Measurements from ENCODE around the gene NTF3.

NTF3 gene

DNA sequence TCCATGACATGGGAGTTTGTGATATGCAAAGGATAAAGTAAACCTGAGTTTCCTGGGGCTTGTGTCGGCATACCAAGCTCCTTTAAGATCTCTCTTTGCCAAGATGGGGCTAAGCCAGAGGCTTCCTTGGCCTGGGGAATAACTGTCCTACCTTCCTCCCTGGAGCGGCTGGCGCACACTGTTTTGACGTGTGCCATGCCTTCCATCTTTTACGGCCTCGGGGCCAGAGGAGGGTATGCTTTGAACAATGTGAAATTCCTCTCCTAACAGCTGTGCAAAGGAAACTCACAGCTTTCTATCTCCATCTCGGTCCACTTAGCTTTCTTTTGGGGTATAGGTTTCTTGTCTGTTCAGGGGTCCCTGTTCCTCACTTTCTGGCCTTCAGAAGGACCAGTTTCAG, 55.2 kb downstream of the NTF3 start:
- no peak for DNase-seq (ENCODE audit: low spot score)
- FAIRE-seq, result no peak

DNA sequence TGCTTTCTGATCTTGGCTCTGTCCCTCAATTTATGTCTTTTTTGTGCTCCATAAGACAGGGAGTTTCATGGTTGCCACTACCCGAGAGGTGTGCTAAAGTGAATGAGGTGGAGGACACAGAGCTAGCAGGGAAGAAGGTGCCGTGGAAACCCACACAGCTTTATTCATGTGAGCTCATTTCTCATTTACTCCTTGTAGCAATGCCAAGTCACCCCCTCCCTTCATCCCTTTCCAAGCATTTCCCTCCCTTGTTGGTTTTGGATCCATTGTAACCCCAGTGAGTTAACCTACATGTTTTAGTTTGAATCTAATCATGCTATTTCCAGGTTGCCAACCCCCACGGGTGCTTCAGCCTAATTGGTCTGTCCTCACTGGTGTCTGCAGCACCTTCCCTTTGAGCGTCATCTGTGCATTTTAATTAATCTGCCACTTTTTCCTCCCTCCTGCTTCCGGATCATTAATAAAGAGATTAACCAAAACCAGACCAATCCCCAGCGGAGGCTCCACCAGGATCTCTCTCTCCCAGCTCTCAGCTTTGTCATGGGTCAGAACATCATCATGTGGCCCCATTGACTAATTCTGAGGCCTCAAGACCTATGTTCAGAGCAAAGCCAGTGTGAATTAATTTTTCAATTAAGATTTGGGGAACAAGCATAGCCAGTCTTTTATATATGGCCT, 56.2 kb downstream of the NTF3 start:
- DNase-seq (ENCODE audit: low spot score) (no peak), FAIRE-seq (no peak)

DNA sequence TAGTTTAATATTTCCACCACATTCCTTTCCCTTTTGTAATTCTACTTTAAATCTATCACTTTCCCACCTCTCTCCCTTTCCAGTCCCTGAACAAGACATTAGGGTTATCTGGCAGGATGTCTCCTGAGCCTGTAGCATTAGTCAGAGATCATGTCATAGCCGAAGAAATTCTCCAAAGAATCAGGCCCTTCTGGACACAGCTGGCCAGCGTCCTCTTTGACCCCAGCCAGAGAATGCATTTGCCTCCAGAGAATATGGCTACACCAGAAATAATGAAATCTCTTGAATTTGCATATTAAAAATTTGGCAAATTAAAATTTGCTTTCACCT, 56.7 kb downstream of the NTF3 start:
- DNase-seq (ENCODE audit: low spot score), result peak; percentile 43
- FAIRE-seq, result no peak

DNA sequence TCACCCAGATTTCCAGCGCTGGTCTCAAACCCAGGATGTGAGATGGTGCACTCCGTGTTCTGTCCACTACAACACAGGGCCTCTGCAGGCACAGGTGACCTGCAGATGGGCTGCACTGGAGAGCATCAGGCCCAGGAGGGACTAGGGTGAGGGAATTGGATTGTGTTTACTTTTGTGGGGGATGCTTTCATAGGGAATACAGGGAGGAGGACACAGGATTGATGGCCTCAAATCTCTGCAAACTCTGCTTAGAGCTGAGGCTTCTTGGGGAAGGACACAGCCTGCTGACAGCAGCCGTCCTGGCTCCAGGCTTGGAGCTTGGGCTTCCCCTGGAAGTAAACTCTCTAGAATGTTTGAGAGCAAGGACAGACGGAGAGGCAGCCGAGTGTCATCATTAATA, 57.1 kb downstream of the NTF3 start:
- FAIRE-seq (no peak), DNase-seq (ENCODE audit: low spot score) (no peak)

DNA sequence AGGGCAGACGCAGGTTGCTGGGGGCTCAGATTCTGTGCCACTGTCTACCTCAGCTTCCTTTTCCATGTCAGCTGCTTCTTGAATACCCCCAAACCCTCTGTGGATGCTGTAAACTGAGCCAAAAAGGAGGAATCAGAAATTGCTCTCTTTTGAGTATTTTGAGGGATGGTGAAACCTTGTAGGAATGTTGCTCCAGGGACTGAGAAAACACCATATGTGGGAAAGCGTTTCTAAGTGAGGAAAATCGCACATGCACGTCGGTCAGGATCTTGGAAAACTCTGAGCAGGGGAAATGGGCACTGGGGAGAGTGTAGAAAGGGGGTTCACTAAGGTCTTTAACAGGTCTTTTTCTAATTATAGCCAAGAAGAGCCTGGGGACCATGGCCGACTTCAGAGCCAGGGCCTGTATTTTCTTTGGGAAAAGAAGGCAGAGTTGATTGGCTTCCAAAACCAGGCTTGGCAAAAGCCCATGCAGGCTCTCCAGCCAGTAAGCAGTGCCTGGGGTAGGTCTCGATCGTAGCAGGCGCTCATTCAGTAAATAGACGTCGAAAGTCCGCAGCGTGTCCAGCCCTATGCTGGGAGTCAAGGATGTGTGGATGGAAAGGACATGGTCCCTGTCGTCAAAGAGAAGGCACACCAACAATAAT, 58.0 kb downstream of the NTF3 start:
- DNase-seq (ENCODE audit: low spot score) (no peak), FAIRE-seq (no peak)

DNA sequence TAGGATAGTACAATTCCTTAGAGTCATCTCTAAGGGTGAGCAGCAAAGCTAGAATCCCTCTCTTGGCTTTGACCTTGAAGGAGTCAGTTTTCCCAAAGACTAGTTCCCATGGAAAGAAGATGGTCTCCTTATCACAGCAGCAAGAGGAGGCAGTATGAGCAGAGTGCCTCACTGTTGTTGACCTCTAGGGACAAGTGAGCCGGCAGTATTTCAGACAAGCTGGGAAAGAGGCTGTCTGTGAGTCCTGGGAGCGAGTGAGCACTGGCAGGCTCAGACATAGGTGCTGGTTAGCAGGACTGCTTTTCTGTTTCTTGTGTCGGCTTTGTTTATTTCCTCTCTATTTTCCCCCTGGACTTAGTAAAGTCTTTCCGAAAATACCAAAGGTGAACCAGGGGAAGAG, 60.7 kb downstream of the NTF3 start:
- FAIRE-seq (no peak), DNase-seq (ENCODE audit: low spot score) (no peak)

DNA sequence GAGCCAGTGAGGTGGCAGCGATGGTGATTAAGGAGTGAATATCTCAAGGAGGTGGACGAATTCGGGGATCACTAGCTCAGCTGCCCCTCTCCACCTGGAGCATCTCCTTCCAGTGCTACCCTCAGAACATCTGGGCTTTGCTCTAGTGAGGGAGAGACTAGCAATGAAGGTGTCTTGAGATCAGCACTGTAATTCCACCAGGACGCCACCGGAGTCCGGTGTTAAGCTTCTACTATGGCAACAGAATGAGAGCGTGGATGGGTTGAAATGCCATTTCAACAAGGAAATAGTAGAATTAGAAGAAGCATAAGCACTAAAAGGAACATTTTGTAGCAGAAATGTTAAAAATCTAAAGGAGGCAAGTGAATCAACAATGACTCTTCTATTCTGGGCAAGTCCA, 61.1 kb downstream of the NTF3 start:
- DNase-seq (ENCODE audit: low spot score), result no peak
- FAIRE-seq, result no peak

DNA sequence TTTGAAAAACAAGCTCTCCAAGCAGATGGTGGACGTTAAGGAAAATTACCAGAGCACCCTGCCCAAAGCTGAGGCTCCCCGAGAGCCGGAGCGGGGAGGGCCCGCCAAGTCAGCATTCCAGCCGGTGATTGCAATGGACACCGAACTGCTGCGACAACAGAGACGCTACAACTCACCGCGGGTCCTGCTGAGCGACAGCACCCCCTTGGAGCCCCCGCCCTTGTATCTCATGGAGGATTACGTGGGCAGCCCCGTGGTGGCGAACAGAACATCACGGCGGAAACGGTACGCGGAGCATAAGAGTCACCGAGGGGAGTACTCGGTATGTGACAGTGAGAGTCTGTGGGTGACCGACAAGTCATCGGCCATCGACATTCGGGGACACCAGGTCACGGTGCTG, 62.4 kb downstream of the NTF3 start:
- DNase-seq (ENCODE audit: low spot score), result no peak
- FAIRE-seq, result no peak

DNA sequence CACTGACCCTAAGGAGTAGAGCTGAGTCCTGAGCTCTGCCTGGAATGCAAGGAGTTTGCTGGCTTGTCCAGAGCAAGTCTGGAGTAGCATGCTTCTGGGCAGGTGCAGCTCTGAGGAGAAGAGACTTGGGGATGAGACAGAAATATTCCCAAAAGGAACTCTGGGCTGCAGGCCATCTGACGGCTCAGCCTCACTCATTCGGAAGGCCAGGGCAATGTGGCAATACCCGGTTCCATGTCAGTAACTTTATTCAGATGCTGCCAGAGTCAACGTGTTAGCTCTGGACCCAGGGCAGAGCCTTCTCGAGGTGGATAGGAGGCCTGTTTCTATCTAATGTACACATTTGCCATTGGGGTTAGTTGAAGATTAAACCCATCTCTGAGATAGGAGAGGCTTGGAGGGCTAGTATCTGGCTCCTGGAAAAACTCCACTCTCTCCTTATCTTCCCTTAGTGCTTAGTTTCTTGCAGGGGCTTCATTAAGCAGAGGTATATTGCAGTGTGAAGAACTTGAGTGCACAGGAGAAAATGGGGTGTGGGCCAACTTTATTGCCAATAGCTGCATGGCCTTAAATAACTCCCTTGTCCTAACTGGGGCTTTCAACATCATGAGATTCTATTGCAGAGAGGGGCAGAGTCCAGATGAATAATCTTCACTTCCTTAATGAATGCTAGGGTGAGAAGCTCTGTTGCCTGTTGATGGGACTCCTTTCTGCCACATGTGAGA, 65.6 kb downstream of the NTF3 start:
- peak; percentile 5 for FAIRE-seq
- DNase-seq (ENCODE audit: low spot score), result peak; percentile 44

DNA sequence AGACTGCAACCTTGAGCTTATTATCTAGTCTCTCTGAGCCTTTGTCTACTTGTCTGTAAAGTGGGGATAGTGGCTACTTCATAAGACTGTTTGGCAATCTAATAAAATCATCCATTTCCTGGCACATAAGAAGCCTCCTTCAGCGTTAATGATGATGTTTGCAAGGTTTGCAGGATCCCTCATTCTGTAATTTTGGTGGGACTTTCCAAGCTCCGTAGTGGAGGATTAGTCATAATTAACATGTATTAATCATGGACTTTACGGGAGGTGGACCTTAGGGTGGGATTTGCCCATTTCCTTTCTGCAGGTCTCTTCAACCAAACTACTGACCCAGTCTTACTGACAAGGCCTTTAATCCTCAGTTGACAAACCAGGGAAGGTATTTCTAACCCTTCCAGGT, 66.2 kb downstream of the NTF3 start:
- DNase-seq (ENCODE audit: low spot score) (peak; percentile 21), FAIRE-seq (no peak)

DNA sequence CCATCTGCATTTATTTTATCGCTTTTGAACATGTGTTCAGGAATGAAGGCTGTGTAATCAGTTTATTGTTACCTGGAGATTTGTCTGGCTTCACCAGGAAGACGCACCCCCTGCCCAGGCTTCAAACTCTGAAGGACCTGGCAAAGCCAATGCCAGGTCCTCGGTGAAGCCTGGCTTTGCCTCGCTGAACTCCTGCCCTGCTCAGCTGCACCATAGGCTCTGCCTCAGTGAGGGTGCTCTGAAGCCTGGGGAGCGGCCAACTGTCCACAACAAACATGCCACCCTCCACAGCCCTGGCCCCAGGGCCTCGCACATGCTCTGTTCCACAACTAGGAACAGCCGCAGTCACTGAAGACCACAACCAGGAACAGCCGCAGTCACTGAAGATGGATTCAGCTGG, 66.9 kb downstream of the NTF3 start:
- no peak for FAIRE-seq
- no peak for DNase-seq (ENCODE audit: low spot score)

DNA sequence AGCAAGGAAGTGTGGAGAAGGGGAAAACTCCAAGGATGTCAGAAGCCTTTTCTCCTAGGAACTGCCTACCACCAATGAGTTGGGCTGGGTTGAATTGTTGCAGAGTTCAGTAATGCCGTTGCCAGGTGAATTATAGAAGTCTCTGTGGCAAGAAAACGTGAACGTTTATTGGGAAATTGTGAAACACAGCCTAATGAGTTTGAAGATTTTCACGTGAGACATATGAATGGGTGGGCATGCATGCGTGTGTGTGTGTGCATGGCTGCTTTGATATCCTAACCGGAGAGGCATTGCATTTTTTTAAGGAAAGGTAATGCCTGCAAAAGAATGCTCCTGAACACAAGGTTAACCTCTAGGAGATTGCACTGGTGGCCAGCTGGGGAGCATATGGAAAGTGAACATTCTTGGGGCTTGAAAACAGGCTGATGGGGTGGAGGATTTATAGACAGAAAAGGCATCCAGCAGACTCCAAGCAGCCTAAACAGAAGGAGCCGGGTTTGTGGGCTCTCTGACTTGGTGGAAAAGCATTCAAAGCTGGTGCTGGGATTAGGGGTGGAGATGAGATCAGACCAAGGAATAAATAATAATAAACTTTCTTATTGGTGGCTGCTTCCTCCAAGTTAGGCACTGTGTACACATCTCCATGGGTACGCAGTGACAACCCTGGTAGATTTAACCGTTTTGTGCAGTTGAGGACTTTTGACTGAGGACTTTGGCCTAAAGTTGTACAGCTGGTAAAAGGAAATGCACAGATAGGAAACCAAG, 67.8 kb downstream of the NTF3 start:
- DNase-seq (ENCODE audit: low spot score), result no peak
- no peak for FAIRE-seq

DNA sequence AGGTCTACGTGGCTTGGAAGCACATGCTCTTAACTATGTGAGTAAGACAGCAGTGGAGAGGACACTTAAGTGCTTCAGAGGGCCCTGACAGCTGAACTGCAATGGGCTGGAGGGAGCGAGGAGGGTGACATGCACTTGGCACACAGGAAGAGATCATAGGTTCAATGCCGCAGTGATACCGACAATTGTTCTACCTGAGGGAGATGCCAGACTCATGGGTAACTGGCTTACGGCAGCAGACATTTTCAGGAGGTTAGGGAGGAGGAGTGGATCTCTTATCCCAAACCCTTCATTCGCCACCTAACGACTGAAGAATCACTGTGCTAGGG, 68.4 kb downstream of the NTF3 start:
- DNase-seq (ENCODE audit: low spot score) (no peak), FAIRE-seq (no peak)

DNA sequence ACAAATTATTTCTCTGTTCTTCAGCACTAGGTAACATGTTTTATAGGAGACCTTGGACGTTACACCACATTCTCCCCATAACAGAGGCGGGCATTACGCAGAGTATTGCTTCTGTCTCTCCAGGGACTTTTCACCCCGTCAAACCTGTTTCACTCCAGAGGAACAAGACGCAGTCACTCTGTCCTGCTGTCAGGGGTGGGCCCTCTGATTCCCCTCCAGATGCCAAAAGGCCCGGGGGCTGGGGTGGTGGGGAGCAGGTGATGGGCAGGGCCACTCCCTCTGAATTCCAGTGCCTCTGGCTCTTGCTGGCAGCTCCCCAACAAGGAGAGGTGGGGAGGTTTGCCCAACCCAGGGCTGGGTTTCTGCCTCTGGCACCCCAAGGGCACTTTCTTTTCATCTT, 71.9 kb downstream of the NTF3 start:
- no peak for FAIRE-seq
- DNase-seq (ENCODE audit: low spot score), result no peak

DNA sequence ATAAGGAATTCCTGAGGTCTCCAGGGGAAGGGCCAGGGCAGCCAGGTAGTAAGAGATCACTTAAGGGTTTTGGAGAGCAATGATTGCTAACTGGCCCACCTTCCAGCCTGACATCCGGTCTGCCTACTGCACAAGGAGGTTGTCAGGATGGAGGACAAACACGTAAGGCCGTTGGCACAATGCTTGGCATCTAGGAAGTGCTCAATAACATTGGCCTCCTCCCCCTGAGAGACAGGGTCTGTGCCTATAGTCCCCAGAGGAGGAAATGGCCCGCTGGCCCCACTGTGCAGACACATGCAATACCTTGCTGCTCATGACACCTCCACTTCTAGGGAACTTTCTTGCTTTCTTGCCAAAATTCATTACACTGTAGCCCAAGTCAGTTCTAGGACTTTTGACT, 73.2 kb downstream of the NTF3 start:
- FAIRE-seq, result no peak

DNA sequence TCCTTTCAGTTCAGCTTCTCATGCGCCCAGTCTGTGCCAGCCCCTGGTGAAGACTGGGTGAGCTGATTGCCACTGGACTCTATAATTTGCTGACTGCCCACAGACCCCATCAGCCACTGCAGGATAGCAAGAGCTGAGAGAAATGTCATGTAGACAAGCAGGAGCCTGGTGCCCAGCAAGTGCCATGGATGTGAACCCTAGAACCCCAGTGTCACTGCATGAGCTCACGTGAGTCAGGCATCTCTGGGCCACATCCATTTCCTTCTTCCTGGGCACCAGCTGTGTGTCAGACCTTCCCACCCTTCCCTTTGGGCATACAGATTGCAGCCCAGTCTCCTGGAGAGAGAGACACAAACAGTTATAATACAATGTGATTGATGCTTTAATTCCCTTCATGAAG, 73.8 kb downstream of the NTF3 start:
- FAIRE-seq (no peak), DNase-seq (ENCODE audit: low spot score) (no peak)

More for the DNA sequence above, 73.2 kb downstream of the NTF3 start:
- DNase-seq (ENCODE audit: low spot score), result no peak

DNA sequence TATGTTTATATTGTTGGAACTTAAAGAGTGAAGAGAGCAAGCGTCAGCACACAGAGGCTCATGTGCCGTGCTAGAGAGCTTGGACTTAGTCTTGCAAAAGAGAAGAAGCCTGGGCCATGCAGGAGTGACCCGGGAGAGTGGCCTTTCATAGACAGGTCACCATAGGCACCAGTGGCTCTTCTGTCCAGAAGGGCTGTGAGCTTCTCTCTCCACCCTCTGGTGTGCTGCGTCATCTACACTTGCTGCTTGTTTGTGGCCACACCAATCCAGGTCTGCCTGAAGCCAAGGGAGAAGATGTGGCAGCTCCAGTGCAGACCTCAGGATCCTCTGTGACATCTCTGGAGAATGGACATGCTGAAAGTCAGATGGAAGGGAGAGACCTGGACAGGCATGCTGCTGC, 74.4 kb downstream of the NTF3 start:
- DNase-seq (ENCODE audit: low spot score), result no peak
- no peak for FAIRE-seq

DNA sequence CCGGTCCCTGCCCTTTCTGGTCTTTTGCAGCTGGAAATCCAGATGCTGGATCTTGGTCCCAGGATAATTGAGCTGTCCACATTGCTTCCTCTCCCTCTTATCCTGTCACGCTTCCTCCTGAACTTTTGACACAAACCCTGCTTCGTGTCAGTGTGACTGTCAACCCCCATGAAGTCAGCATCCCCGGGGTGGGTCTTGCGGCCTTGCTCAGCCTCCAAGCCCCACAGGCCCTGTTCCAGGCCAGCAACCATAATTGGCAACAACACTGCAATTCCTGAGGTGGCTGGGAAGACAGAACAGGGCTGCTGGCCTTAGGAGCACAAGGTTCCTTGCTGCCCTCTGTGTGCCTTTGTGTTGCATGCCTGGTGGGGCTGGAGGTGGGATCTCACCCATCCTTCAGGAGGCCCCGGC, 74.9 kb downstream of the NTF3 start:
- DNase-seq (ENCODE audit: low spot score) (no peak), FAIRE-seq (no peak)

DNA sequence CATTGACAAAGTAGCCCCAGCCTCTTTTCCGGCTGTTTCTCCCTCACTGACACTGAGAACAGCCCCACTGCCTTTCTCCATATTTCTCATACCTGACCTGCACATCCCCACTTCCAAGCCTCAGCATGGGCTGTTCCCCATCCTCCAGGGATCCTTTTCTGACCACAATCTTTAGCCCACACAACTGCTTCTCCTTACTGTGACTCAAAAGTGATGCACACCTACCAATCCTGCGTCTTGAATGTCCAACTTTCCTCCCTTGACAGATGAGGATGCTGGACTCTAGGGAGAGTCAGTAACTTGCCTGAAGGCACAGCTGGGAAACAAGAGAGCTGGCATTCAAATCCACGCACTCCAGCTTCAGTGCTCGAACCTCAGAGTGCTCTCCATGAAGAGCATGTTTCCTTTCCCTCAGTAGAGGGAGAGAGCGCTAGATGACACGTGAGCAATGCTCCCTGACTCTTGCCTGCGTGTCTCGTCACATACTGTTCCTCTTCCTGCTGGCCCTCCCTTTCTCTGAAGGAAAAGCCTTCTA, 75.6 kb downstream of the NTF3 start:
- FAIRE-seq (no peak), DNase-seq (ENCODE audit: low spot score) (no peak)

DNA sequence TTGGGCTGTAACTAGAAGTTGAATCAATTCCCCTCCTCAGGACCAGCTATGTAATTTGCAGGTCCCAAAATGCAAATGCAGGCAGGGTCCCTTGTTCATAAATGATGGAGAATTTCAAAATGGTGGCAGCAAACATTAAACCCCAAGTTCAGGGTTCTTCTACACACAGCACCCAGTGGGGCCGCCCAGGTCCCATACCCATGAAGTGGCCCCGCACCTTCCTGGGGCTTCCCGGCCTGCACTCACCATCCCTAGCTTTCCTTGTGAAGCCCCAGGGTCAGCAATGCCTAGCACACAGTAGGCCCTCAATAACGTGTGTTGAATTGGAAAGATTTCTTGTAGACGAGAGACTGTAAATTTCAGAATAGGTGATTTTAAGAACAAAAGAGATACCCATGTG, 76.0 kb downstream of the NTF3 start:
- FAIRE-seq, result no peak
- DNase-seq (ENCODE audit: low spot score), result no peak

DNA sequence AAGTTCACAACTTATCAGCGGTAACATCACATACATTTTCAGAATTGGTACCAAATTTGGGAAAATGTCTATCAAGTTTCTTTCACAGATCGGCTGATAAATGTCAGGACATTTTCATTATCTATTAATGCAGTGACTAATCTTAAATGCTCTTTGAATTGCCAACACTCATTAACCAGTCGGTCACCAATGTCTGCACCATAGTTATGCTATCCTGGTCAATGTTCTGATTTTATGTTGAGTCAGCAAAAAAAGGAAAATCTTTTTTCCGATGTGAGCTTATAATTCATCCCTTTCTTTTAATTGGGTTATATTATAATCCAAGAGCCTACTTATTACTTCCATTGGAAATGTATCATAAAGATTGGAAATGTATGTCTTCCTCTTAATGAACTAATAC, 77.2 kb downstream of the NTF3 start:
- FAIRE-seq, result no peak
- no peak for DNase-seq (ENCODE audit: low spot score)

DNA sequence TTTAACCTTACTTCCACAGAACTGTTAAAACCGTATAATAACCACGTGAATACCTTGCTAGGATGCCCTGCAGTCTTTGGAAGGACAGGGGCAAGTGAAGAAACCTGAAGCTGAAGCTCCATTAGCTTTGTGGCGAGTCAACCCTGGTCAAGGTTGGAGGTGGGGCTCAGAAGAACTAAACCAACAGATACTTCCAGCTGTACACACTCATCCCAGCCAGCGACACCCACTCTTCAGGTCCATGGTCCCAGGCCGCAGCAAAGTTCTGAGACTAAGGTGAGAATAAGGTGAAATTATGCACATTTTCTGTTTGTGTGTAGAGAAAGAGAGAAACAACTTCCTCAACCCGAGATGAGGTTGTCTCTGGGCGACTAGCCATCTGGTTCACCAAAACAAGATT, 77.6 kb downstream of the NTF3 start:
- no peak for FAIRE-seq

More for the DNA sequence above, 77.6 kb downstream of the NTF3 start:
- DNase-seq (ENCODE audit: low spot score), result no peak
